Activated T-helper 17 cell treated with anti-CD3 and anti-CD28 coated beads, Interleukin-2, amount 50 U/mL, for 72 hours (primary cell): ENCODE measurements around the gene MSI2. TPM values are rescaled to one million over a fixed set of nuclear protein-coding genes. Genes with fewer than 3 reads are reported as not detected.

Source experiments
- ATAC-seq: fragments of 150-1000 bp; cut with Tn5 transposase; replicated peaks from 2 replicates; pipeline ENCODE4 v1.10.0; 2021; ENCODE audit warnings: mild to moderate bottlenecking, moderate library complexity
- H3K27ac Mint-ChIP-seq: one replicate; pipeline ENCODE4 v1.8.0; 2022; ENCODE audit warnings: mixed read lengths
- H3K27me3 Mint-ChIP-seq: one replicate; pipeline ENCODE4 v1.8.0; 2022; ENCODE audit warnings: mixed read lengths
- H3K36me3 Mint-ChIP-seq: one replicate; pipeline ENCODE4 v1.8.0; 2022; ENCODE audit warnings: low read depth, mild to moderate bottlenecking, mixed read lengths
- H3K4me1 Mint-ChIP-seq: one replicate; pipeline ENCODE4 v1.8.0; 2022; ENCODE audit warnings: mixed read lengths
- H3K4me3 Mint-ChIP-seq: one replicate; pipeline ENCODE4 v1.8.0; 2022; ENCODE audit warnings: mild to moderate bottlenecking, mixed read lengths
- H3K9me3 Mint-ChIP-seq: one replicate; pipeline ENCODE4 v1.8.0; 2022; ENCODE audit warnings: mixed read lengths
- total RNA-seq, 2 donors: library from RNA; stranded (reverse); gene quantifications; one replicate each; pipeline ENCODE4 v1.2.3, GENCODE V29; 2022

Gene MSI2
- total RNA-seq, 2 donors from 2014 or later = 96.3 to 128 TPM

DNA sequence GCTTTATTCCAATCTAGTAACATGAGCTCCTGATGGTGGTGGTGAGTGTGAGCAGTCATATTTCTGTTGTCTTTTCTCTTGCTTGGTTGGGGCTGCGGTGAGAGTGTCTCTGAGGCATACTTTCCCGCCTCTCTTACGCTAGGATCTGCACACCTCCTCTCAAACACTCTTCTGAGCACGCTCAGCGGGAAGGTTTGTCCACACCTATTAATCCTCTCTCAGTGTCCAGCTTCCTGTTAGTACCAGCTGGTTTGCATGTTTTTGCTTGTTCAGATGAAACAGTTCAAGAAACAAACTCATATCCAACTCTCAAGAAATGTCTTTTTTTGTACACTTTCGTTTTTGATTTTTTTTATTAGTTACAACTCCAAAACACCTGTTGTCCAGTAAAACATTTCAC, 399.2 kb downstream of the MSI2 start:
- Mint-ChIP-seq H3K27me3 (no peaks in the 10 kb centered on the region), H3K36me3 (no peaks in the 10 kb centered on the region), H3K4me3 (no peak overlapping the region), H3K27ac (no peak overlapping the region), H3K9me3 (no peaks in the 10 kb centered on the region), H3K4me1 (no peaks in the 10 kb centered on the region)
- ATAC-seq = no peak

DNA sequence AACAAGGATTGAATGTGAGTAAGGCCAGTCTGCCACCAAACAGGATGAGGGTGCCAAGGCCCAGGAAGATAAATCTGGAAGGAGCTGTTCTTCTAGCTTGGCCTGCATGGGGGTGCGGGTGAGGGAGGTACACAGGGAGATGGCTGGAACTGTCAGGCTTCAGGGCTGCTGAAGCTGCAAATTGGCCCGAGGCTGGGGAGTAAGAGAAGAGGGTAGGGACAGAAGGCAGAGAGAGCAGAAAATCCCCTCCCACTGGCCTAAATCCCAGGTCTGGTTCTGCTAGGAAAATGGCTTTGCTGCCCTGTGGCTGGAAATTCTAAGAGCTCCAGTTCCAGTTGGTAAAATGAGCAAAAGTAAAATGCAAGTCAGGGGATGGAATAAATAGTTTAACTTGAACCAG, 400.9 kb downstream of the MSI2 start:
- Mint-ChIP-seq H3K9me3 (no peaks in the 10 kb centered on the region), H3K4me3 (no peak overlapping the region), H3K27me3 (no peaks in the 10 kb centered on the region), H3K4me1 (no peaks in the 10 kb centered on the region), H3K27ac (peak overlapping the region; percentile 40), H3K36me3 (no peaks in the 10 kb centered on the region)
- ATAC-seq = no peak

DNA sequence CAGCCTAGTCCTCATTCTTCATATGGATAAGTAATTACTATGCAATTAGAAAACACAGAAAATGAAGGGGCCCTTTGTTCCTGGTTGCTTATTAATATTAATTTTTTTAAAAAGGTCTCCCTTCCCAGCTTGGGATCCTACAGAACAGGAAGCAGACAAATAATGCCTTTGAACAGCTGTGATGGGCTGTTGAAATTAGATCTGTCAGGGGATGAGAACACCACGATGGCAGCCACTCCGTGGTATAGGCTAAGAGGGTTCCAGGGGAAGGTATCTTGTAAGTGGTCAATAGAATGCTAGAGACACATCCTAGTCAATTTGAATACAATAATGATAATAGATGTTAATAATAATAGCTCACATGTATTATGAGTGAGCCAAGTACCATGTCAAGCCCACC, 405.7 kb downstream of the MSI2 start:
- H3K27ac Mint-ChIP-seq = peak overlapping the region; percentile 49
- no peaks in the 10 kb centered on the region for H3K9me3 Mint-ChIP-seq
- no peak for ATAC-seq
- no peak overlapping the region for H3K4me3 Mint-ChIP-seq
- no peaks in the 10 kb centered on the region for H3K27me3 Mint-ChIP-seq
- H3K4me1 Mint-ChIP-seq = no peaks in the 10 kb centered on the region
- H3K36me3 Mint-ChIP-seq = no peaks in the 10 kb centered on the region

DNA sequence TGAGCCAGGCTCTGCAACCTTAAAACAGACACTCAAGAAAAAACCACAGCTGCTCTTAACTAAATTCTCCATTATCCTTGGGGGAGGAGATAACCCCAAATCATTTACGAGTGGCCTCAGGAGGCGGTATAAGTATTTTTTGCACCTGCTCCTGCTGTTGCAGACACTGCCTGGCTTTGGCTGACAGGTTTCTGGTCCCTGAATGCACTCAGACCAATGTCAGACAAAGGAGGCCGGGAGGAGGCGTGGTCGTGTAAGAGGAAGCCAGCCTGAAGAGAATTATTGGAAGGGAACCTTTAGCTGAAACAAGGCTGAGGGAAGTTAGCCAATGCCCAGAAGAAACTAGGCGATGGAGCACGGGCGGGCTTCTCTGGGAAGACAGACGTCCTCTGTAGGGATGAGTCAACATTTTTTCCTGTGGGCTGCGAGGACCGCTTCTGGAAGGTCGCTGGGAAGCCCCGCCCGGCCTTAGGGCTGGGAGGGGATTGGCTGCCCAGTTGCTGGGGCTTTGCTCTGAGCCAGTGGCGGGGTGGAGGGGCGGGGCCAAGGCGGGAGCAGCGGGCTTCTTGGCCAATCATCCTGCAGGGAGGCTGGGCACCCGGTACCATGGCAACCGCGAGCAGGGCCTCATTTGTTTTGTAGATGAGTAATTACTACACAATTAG, 406.5 kb downstream of the MSI2 start:
- Mint-ChIP-seq H3K27me3 (no peaks in the 10 kb centered on the region), H3K36me3 (no peaks in the 10 kb centered on the region), H3K4me1 (no peaks in the 10 kb centered on the region), H3K9me3 (no peaks in the 10 kb centered on the region), H3K4me3 (no peak overlapping the region), H3K27ac (peak overlapping the region; percentile 62)
- peak; percentile 47 for ATAC-seq

DNA sequence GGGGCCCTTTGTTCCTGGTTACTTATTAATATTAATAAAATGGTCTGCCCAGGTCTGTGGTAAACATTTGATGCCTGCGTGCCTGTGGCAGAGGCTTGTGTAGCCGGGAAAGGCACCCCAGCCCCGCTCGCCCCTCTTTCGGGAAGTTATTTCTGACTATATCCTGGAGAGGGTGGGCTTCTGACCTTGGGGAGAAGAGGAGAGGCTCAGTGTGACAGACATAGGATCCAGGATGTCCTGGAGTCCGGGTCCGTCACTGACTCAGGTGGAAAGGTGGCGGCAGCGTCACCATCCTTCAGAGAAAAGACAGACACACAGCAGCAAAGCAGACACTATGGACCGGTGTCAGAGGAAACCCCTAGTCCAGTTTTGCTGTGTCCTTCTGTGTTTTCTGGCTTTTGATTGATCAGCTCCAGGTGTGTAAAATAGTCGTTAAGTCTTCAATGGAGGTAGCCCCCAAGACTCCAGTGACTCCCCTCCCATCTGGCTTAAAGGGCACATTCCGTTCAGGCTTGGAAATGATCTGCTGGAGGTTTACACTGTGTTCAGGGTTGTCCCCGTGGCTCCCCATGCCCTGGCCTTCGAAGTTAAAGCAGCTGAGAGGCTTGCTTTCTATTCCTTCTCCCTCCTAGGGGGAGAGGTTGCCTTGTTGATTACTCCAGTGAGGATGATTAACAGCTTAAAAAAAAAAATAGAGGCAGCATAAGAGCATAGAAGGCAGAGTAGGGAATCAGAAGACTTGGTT, 407.2 kb downstream of the MSI2 start:
- Mint-ChIP-seq H3K27ac (peak overlapping the region; percentile 62), H3K27me3 (no peaks in the 10 kb centered on the region), H3K4me1 (no peaks in the 10 kb centered on the region), H3K36me3 (no peaks in the 10 kb centered on the region), H3K4me3 (no peak overlapping the region), H3K9me3 (no peaks in the 10 kb centered on the region)
- no peak for ATAC-seq

DNA sequence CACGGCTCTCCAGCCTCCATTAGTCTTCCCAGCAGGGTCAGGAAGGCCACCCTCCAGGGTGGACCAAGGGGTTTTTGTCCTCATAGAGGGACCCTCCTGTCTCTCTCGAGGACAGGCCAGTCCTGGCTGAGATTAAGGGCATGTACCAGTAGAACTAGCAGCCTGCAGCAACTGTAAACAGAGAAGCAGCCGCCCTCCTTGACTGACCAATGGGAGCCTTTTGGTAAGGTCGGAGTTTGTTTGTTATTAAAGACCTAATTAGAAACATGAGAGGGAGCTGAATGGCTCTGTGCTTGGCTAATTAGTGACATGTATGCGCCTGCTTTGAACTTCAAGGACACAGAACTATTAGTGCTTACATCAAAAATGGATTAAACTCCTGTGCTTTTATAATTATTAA, 408.8 kb downstream of the MSI2 start:
- Mint-ChIP-seq H3K27ac (peak overlapping the region; percentile 62), H3K27me3 (no peaks in the 10 kb centered on the region), H3K36me3 (no peaks in the 10 kb centered on the region), H3K9me3 (no peaks in the 10 kb centered on the region), H3K4me1 (no peaks in the 10 kb centered on the region), H3K4me3 (no peak overlapping the region)
- no peak for ATAC-seq

DNA sequence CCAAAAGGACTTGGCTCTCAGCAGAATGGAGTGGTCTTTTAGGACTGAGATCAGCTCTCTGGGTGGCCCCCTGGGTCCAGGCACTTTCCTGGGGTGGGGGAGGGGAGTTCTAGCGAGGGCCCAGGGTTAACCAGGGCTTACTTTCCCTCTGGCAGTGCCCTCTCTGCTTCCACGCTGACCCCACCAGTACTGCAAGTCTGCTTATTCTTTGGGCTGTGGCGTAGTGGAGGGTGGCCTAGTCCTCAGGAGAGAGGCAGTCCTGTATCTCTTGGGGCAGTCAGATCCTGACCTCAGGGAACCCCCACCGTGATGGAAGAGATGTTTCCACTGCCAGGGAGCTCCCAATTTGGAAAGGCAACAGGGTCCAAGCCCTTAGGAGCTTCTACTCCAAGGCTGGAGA, 409.4 kb downstream of the MSI2 start:
- H3K4me3 Mint-ChIP-seq = no peak overlapping the region
- H3K9me3 Mint-ChIP-seq = no peaks in the 10 kb centered on the region
- ATAC-seq = no peak
- peaks cover 2% of the 10 kb centered on the region for H3K4me1 Mint-ChIP-seq
- peak overlapping the region; percentile 82 for H3K27ac Mint-ChIP-seq
- no peaks in the 10 kb centered on the region for H3K27me3 Mint-ChIP-seq
- no peaks in the 10 kb centered on the region for H3K36me3 Mint-ChIP-seq

DNA sequence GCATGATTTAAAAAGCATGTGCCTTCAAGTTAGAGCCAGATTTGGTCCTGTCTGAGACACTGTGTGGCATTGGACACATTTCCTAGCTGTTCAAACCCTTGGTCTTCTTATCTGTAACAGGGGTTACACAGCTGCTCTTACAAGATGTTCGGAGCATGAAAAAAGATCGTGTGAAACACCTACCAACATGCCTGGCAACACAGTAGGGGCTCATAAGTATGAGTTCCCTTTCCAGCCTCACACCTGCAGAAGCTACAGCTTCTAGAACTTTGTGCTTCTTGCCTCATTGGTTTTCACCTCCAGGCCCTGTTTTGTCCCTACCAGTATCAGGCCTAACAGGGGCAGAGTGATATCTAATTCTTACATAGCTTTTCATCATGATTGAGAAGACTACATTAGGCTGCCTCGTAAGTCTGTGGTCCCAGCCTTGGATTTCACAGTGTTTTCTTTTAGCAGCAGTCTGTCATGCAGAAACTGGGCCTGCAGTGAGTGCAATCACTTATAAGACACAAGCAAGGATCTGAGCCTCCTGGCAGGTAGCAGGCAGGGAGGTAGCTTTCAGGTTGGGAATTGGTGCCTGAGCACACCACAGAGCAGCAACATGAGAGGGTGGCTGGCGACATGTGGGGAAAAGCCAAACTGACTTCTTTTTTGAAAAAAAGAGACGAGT, 410.0 kb downstream of the MSI2 start:
- Mint-ChIP-seq H3K4me1 (peaks cover 8% of the 10 kb centered on the region), H3K9me3 (no peaks in the 10 kb centered on the region), H3K36me3 (no peaks in the 10 kb centered on the region), H3K4me3 (no peak overlapping the region), H3K27ac (peak overlapping the region; percentile 82), H3K27me3 (no peaks in the 10 kb centered on the region)
- ATAC-seq = no peak

DNA sequence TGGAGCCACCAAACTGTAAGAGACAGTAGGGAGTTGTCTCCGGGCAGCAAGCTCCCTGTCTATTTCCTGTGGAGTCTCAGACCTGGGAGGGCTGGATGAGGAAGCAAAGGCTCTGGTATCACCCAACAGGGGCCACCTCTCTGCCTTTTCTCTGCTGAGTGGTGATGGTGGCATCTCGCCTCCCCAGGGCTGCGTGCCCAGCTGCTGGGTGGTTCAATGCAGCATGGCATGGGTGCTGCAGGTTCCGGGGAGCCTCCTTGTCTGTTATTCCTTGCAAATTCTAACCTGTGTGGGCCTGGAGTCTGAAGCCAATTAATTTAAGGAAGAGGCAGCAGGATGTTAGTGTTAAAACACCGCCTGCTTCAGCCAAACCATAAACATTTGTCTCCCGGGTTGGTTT, 410.6 kb downstream of the MSI2 start:
- no peaks in the 10 kb centered on the region for H3K27me3 Mint-ChIP-seq
- no peak overlapping the region for H3K4me3 Mint-ChIP-seq
- ATAC-seq = no peak
- H3K36me3 Mint-ChIP-seq = no peaks in the 10 kb centered on the region
- H3K27ac Mint-ChIP-seq = peak overlapping the region; percentile 82
- H3K9me3 Mint-ChIP-seq = no peaks in the 10 kb centered on the region
- peaks cover 8% of the 10 kb centered on the region for H3K4me1 Mint-ChIP-seq

DNA sequence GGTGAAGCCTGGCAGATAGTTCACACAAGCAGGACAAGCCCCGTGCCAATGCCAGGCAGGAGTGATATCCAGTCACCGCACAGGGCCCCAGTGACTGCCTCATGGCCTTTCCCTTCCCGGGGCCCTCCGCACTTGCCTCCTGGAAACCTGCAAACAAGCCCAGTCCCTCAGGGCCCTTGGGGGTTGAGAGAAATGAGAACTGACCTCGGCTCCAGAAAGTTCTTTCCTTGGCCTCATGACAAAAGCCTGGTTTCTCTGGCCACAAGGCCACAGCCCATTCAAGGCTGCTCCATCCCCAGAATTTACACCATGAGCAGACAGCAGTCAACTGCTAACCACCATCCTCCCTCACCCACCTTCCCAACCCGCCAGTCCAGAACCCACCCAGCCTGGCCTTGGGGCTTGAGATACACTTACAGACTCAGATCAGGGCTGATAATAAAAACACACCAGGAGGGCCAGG, 411.2 kb downstream of the MSI2 start:
- Mint-ChIP-seq H3K9me3 (no peaks in the 10 kb centered on the region), H3K27ac (peak overlapping the region; percentile 82), H3K4me1 (peaks cover 8% of the 10 kb centered on the region), H3K36me3 (no peaks in the 10 kb centered on the region), H3K4me3 (no peak overlapping the region), H3K27me3 (no peaks in the 10 kb centered on the region)
- ATAC-seq = no peak

DNA sequence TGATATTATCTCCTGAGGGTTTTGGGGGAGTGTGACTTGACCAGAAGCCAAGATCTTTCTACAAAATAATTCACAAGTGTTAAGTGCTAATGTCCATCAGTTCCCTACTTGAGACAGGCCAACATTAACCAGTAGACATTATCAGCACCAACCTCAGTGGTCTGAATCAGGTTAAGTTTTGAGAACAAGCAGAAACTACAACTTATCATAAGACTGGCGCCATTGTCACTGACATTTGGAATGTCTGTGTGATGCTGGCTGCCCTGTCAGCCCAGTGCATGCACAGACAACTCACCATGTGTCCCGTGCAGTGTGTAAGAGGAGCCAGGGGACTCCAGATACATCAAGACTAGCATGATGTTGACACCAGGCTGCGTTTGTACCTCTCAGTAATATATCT, 412.0 kb downstream of the MSI2 start:
- Mint-ChIP-seq H3K4me3 (no peak overlapping the region), H3K4me1 (peaks cover 8% of the 10 kb centered on the region), H3K27me3 (no peaks in the 10 kb centered on the region), H3K36me3 (no peaks in the 10 kb centered on the region), H3K27ac (peak overlapping the region; percentile 82), H3K9me3 (no peaks in the 10 kb centered on the region)
- no peak for ATAC-seq

DNA sequence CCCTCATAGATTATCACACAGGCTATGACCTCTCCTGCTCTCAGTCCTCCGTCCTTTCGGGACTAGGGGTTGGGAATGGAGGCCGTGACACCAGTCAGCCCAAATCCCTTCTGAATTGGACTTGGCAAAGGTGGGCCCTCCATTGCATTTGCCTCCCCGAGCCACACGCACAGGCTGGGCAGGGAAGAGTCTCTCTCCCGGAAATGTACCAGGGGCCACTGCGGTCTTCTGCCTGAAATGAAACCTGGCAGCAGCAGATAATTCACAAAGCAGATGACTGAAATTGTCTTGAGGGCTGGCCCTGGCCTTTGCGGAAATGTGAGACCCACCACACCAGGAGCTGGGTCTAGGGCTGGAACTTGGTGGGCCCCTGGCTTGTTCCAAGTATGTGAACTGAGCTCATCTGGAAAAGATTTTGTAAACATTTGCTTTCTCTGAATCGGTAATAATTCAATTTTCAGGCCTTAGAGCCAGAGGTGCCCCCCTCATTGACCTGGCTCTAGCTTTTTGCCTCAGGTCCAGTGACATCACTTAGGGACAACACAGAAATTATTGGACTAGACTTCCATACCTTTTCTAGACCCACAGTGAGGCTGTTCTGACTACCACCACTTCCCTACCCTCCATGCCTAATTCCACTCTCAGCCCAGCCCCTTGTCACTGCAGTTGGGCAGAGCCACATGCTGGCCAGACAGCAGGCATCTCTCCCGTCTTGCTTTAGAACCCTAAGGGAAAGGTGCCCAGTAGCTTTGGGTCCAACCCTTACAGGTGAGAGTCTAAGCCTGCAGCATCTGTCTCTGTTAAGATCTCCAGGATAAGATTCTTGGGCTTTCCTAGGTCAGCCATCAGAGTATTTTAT, 413.6 kb downstream of the MSI2 start:
- no peaks in the 10 kb centered on the region for H3K27me3 Mint-ChIP-seq

DNA sequence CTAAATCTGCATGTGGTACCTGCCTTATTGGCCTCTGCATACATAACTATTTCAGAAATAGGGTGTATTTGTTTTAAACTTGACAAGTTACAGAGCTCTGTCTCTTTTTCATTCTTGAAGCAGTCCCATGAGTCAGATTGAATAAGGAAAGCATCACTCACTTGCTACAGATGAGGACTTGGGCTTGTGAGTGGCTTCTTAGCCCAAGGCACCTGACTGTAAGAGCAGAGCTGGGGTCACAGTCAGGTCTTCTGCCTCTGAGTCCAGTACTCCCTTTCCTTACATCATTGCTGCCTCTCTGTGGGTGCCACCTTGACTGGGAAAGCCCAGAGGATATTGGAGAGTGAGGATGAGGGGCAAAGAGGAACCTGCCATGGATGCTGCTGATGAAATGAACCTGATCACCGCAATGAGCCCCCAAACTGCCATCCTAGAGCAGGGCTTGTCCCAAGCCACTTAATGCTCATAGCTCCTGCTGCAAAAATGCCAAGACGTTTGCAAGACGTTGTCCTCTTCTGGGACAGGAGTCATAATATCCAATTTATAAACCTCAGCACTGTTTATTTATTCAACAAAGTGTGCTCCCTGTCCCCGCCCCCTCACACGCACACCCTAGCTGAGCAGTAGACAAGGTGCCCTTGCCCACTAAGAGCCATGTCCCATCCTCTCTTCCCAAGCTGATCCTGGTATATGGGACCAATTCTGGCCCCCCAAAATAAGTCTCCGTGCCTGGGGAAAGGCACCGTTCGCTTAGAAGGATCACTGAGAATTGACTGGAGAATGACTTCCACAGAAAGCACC, 414.6 kb downstream of the MSI2 start:
- Mint-ChIP-seq H3K27ac (peak overlapping the region; percentile 72), H3K4me3 (peak overlapping the region; percentile 29), H3K27me3 (no peaks in the 10 kb centered on the region), H3K4me1 (peaks cover 8% of the 10 kb centered on the region), H3K9me3 (no peaks in the 10 kb centered on the region), H3K36me3 (peaks cover 9% of the 10 kb centered on the region)
- ATAC-seq = peak; percentile 88

More for the DNA sequence above, 413.6 kb downstream of the MSI2 start:
- H3K4me3 Mint-ChIP-seq = no peak overlapping the region
- peaks cover 8% of the 10 kb centered on the region for H3K4me1 Mint-ChIP-seq
- ATAC-seq = no peak
- H3K9me3 Mint-ChIP-seq = no peaks in the 10 kb centered on the region
- peak overlapping the region; percentile 82 for H3K27ac Mint-ChIP-seq
- peaks cover 6% of the 10 kb centered on the region for H3K36me3 Mint-ChIP-seq
